CD4-positive, alpha-beta T cell treated with Interleukin-2 at 100 ng/mL for 4 hours (primary cell): Measurements from ENCODE around the gene SUGCT.

Experiments used
- DNase-seq: peaks from one replicate; pipeline ENCODE4 v3.0.0-alpha.2; 2020; ENCODE audit warnings: low spot score

The SUGCT gene

DNA sequence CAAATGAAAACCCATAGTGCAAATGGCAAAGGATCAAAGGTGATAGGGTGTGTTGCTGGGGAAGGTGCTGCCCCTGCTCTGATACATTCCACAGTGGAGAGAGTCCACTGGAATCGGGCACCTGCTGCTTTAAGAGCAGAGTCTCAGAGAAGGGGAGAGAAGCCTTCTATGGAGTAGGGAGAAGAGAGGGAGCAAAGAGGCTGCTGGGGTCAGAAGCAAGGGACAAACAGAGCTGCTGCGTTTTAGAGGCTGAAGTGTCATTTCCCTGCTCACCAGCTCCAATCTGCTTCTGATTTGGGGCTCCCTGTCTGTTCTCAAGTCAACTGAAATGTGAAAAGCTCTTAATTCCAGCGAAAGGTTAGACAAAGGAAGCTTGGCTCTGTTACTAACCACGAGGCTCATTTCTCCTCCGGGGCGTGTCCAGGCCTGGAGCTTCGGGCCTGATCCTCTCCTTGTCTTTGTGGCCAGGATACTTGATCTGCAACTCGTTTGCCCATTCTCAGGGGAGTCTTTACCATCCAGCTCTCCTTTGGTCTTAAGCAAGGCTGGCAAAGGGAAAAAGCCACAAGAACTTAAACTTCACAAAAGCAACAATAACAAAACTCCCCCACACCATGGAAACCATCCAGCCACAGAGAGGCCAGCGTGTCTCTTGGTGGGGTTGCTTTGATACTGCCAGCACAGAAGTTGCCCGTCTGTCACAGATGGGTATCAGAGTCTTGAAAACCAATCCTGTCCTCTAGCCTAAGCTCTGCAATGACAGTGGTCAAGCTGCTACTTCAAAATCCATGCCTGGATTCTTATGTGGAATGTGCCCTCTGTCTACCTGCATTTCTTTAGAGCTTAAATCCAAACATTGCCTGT, 692.6 kb downstream of the SUGCT start:
- no peak for DNase-seq

DNA sequence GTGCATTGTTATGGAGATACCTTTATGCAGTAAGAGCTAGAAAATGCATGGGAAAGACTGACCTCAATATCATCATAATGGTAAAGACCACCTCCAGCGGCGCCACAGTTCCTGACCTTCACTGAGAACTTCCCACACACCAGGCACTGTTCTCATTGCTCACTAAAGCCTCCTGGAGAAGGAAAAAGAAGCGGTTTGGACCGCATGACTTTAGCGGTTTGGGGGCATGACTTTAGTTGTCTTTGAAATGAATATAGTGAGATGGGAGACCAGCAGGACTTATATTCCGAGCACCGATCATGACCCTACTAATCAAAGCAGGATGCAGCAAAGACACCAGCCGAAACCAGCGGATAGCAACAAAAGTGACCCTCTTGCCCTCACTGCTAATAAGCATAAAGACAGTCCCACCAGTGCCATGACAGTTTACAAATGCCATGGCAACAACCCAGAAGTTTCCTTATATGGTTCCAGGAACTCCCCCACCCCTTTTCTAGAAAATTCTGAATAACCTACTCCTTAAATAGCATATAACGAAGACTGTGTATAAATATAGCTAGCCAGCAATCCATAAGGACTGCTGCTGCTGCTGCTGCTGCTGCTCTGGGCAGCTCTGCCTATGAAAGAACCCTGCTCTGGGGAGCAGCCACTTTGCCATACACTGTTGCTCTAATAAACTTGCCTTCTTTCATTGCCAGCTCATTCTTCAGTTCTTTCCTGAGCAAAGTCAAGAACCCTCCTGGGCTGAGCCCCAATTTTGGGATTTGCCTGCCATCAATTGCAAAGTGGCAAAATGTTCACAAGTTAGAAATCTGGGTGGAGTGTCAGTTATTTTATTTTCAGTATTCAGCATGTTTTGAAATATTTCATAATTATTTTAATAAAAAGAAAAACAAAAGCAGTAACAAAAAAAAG, 694.1 kb downstream of the SUGCT start:
- no peak for DNase-seq

DNA sequence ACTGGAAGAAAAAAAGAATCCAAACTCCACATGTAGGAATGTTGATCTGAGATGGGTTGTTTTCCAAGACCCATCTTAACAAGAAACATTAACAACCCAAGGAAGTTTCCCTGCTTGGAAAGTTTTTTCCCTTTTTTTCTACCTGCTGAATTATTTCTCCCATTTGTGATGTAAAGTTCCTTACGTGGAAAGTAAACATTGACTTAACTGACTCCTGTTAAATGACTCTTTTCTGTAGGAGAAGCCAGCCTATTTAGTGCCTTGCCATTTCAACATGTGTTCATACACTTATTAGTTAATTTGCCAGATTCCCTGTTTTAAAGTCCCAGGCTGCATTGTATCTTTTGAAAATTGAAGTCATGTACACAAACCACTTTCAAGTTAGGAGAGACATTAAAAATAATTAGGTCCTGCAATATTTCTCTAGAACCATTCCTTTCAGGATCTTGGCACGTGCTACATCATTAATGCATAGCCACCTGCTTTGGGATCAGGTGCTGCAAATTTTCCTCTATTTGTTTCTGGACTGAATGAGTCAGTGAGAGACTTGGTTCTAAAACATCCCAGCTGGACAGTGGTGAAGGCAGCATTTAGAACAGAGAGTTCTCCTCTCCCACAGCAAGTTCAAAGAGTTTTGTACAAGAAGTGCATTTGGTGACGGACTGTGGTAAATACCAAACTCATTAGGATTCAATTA, 698.5 kb downstream of the SUGCT start:
- DNase-seq = no peak

DNA sequence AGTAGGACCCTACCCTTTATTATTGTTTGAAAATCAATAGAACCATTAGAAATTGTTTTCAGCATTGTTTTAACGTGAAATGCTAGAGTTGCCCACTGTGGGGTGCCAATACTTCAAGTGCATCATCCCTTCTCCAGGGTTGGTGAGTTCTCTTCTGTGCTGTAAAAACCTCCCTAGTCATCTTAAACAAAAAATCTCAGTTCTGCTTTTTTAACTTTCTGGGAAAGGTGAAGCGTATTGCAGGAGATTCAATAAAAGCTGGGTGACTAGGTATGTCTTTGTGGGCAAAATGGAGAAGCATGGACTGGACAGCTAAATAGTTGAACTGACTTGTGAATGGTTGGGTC, 699.1 kb downstream of the SUGCT start:
- DNase-seq = no peak

DNA sequence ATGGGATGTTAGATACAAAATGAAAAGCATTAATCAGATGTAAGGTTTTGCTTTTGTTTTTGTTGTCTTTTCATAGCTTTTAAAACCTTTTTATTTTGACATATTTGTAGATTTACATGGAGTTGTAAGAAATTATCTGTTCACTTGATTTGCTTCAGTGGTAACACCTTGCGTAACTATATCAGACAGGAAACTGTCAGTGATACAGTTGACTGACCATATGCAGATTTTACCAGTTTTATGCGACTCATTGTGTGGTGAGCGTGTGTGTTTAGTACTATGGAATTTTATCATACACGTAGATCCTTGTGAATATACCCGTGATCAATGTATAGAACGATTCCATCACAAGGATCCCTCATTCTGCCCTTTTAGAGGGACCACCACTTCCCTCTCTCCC, 701.4 kb downstream of the SUGCT start:
- DNase-seq = no peak

DNA sequence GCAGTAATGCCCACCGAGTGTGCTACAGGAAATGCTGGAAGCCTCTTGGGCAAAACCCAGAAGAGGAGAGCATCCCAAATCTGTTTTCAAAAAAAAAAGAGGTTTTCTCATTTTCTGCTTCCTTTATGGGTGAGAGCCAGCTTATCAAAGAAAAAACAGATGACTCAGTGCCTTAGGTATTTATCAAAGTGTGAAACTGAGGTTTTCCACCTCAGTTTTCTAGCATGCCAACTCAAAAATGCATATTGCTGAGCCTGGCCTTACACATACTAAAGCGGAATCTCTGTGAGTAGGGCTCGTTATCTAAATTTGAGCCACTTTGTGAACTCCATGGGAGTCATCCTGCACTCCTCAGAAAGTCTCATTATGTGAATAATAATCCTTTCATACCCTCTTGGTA, 705.1 kb downstream of the SUGCT start:
- DNase-seq = no peak

DNA sequence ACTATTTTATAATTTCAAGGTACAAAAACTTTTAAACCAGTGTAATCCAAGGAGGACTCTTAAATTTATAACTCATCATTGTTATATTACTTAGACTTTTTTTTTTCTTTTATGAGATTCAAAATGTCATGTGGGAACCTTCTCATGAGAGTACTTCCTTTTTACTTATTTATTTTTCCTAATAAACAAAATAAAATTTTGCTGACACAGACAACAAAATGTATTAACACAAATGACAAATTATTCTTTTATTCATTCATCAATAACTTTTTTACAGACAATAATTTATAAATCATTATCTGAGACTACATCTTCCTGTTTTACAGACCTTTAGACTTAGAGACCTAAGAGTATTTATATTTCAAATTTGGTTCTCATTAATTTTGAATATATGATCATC, 706.2 kb downstream of the SUGCT start:
- DNase-seq = no peak

DNA sequence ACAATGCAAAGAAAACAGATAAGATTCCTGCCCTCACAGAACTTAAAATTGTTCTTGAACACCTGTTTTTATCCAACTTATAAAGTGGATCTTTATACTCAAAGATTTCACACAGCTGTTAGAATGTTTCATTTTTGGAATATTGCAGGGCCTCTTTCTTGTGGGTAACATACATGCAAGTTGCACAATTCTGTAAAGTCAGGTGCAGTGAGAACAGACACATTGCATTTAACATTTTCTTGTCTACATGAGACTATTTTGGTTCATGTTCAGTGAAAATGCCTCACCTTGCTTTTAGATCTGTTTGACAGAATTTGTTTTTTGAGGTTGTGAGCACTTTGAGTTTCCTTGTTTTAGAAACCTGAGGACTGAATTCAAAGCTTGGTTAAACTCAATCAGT, 707.8 kb downstream of the SUGCT start:
- DNase-seq = no peak

DNA sequence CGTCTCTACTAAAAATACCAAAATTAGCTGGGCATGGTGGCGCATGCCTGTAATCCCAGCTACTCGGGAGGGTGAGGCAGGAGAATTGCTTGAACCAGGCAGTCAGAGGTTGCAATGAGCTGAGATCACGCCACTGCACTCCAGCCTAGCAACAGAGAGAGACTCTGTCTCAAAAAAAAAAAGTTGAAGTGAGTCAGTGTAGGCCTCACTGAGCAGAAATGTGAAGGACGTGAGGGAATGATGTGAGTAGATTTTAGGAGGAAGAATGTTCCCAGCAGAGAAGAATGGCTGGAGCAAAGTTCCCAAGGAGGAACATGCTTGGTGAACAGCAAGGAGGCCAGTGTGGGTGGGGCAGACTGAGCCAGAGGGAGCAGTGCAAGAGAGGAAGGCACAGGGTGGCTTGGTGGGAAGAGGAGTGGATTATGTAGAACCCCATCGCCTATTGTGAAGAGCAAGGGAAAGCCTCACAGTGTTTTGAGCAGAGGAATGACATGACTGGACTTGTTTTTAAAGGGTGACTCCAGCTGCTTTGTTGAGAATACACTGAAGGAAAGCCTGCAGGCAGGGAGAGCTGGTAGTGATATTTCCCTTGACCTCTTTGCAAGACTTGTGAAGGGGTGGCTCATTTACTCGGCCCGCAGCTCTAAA, 708.7 kb downstream of the SUGCT start:
- no peak for DNase-seq

DNA sequence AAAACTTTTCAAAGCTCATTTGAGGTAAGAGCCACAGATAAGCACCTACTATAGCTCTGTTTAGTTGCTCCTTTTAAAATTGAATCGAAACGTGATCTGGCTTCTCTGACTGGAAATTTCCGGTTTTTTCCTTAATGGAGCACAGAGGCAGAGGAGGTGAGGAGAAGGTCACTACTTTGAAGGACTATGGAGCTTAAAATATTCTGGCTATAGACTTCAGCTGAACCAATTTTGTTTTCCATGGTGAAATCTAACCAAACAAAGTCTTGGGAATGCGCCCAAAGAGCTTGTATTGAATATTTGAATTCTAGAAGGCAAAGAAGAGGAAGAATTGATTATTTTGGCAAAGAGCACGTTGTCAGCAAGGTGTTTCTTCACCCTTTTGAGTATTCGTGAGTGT, 711.1 kb downstream of the SUGCT start:
- no peak for DNase-seq

DNA sequence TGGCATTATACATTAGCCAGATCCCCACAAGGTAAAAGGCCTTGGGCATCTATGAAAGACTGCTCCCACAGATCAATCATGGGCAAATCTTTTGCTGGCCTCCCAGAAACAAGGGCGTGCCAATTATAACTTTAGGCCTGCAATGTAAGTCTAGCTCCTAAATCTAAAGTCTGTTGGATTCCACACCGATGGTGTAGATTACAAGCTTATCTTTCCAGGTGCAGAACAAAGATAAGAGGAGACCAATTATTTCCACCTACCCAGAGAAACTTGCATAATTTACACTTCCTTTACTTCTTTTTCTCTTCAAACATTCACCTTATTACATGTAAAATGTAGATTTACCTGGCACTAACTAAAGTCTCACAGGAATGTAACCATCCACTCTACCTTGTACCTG, 713.1 kb downstream of the SUGCT start:
- no peak for DNase-seq

DNA sequence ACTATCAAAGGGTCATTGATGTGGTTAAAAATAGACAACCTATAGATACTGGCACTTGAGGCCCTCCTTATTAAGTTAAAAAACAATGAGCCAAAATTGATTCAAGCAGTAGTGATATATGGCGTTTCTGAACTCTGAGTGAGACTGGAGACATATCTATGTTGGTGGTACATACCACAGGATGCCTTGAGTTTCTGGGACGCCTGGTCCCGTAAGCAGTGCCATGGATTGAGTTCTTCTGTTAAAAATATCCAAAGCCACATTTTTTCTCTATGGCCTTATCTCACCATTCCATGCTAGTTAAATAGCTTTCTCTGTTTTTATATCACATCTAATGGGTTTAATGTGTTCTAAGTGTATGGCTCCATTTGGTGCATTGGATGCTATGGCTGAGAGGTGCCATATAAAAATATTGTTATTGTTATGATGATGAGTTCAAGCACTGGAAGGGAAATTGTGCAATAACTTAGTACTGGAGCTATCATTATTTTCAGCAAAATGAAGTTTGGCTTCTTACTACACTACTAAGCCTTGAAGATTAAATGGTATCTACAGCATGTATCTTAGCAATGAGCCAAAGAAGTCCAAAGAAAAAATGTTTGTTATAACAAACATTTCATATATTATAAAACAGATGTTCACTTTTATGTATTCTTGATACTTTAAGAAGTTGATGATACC, 713.9 kb downstream of the SUGCT start:
- DNase-seq = no peak

DNA sequence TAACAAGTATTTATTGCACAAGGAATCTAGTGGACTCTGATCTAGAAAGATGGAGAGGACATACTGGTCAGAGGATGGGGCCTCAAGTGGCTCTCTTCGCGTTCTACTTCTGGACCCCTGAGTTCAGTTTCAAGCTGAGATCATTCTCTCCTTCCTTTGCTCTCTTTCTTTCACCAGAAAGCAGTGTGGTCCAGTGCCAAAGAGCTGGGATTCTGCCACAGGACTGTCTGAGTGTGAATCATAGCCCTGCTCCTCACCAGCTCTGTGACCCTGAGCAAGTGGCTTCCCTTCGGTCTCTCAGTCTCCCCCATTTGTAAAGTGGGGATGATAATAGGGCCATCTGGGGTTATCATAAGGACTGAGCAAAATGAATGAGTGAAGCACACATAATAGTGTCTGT, 715.2 kb downstream of the SUGCT start:
- no peak for DNase-seq

DNA sequence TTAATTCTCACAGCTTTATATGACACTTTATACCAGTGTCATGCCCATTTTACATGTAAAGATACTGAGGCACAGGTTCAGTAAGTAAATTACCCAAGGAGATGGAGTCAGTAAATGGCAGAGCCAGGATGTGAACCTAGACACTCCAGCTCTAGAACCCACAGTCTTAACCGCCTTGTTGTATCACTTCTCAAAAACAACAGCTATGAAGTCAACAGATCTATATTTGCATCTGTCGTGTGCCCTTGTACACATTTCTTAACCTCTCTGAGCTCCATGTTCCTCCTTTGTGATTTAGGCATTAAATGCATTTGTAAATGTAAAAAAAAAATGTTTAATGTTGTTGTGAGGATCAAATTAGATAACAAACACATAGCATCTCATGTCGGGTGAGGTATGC, 716.2 kb downstream of the SUGCT start:
- no peak for DNase-seq

DNA sequence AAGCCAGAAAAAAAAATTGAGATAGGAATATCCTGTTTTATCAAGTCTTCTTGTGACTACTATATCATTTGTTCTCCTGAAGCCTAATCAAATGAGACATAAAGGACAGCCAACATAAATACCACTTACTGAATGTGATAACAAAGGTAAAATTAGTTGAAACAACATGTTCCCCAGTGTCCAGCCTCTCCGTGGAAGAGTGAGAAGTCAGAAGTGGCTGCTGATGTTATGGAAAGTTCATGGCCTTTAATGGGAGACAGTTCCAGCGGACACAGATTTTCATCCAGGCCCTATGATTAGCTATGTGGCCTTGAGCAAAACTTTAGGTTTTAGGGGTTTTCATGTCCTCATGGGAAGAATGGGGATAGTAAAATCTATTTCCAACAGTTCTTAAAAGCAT, 724.3 kb downstream of the SUGCT start:
- DNase-seq = no peak

DNA sequence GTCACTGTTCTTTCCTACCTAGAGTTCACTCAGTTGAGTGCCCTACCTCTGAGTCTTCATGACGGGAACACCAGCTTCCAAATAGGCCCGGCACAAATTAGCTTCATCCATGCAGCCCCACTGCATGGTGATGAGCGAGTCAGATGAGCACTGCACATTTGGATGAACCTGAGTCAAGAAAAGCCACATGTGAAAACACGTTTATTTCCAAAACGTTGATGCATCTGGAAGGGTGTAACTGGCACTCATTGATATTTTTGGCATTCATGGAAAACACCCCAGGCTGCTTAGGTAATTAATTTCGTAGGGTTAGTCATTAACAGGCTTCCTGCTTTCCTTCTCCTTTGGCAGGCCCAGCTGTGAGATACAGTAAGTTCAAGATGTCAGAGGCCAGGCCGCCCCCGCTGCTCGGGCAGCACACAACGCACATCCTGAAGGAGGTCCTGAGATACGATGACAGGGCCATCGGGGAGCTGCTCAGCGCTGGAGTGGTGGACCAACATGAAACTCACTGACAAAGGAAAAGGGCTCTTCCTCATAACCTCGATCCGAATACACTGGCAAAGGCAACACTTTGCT, 725.2 kb downstream of the SUGCT start:
- no peak for DNase-seq

DNA sequence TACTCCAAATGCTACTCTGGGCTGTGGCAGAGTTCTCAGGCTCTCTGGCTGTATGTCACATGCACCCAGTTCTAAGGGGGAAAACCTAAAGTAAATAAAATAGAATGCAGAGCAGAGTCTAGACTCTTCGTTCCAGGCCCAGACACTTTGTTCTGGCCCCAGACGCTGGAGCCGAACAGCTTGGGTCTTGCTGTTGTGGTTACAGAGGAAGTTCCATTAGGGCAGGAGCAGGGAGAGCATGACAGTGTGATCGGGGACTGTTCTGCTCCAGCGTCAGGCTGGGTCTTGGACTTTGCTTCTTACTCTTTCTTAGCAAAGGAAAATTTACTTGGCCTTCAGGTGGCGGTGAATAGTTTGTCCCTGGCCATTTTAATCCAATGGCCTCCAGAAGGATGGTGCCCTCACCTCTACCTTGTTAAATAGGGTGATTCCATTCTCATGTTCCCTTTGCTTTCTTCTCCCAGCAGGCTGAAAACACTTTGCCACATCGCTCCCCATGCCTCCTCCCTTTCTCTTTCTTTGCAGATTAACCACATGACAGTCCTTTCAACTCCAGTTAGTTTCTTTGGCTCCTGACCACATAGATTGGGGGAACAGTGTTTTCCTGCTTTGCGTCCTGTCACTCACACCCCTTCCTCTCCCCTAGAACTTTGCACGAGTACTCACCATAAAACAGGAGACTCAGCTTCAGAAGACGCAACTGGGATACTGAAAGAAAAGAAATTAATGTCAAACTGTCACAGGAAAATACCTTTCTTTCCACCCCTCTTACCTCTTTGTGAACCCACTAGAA, 730.8 kb downstream of the SUGCT start:
- no peak for DNase-seq

DNA sequence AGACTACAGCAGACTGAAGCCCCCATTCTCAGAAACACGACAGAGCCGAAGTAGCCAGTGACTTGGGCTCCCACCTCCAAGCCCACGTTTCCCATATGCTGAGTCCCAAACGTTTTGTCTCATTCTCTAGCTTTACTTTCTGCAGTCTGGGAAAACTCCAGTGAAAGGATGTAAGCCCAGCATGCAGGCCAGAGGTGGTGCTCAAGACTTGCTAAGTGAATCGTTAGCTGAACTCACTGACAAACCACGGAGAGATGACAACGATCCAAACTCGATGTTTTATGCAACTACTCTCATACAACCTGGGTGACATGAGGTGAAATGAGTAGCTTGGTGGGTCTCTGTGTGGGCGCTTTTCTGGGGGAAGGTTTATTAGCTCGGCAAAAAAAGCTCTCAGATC, 731.8 kb downstream of the SUGCT start:
- DNase-seq = no peak

DNA sequence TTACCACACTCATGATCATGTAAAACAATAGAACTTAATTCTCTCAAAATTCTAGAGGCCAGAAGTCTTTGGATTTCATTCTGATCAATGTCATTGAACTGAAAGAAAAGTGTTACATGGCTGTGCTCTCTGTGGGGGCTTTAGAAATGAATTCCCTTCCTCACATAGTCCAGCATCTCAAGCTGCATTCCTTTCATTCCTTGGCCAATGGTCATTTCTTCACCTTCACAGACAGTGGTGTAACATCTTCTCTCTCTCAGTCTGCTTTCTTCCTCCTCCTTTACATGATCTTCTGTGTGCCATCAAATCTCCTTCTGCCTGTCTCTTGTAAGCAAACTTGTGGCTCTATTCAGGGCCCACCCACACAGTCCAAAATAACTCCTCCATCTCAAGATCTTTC, 735.3 kb downstream of the SUGCT start:
- no peak for DNase-seq

DNA sequence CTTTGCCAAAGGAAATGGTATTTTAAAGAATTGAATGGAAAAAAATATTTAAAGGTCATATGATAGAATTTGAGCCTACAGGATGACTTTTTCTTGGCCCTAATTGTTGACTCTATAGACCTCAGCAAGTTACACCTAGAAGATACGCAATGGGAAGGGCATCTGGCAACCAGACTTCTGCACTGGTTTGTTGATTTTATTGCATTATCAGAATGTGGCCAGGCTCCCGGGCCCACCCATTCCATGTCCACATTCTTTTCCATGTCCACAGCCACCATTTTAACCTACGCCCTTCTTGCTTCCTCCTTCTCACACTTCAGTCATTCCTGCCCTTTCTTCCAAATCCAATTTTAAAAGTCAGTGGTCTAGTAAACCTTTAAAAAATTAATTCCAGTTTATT, 738.4 kb downstream of the SUGCT start:
- no peak for DNase-seq
